Adrenal gland (tissue), 12 donors: ENCODE results near the gene C20orf144. TPM values are rescaled to one million over a fixed set of nuclear protein-coding genes. Genes with fewer than 3 reads are reported as not detected.

ENCODE experiments used
- DNase-seq, 7 donors: peaks; one replicate each; pipeline ENCODE4 v3.0.0-alpha.2; 2019 to 2020
- H3K27ac ChIP-seq, 5 donors: fragments of 200-600 bp; sonication (generic) in 4 of 5; 1 replicate in 3 of 5; 2 replicates in 2 of 5; pipeline versions ENCODE4 v1.5.1 to v1.8.0; 2016 to 2020; ENCODE audit warnings: mild to moderate bottlenecking in 1 of 5
- H3K27me3 ChIP-seq: fragments of 200-600 bp; 2 replicates; pipeline ENCODE4 v1.8.0; 2021
- H3K36me3 ChIP-seq, 2 donors: fragments of 200-600 bp; replicated peaks in 1 of 2; 1 replicate in 1 of 2; 2 replicates in 1 of 2; pipeline versions ENCODE4 v1.5.1 to v1.8.0; 2018 to 2022
- H3K4me1 ChIP-seq, 2 donors: fragments of 200-600 bp; replicated peaks in 1 of 2; 1 replicate in 1 of 2; 2 replicates in 1 of 2; pipeline versions ENCODE4 v1.5.1 to v1.8.0; 2018 to 2021
- H3K4me3 ChIP-seq, 4 donors: fragments of 200-600 bp; sonication (generic) in 3 of 4; one replicate each; pipeline ENCODE4 v1.5.1; 2016 to 2018
- H3K9me3 ChIP-seq, 3 donors: fragments of 200-600 bp; sonication (generic) in 1 of 3; replicated peaks in 1 of 3; 1 replicate in 2 of 3; 2 replicates in 1 of 3; pipeline versions ENCODE4 v1.5.1 to v1.8.0; 2016 to 2021
- CTCF ChIP-seq, 6 experiments: fragments of 450-650 bp in 4 of 6; fragments of 200-600 bp in 2 of 6; sonication (generic) in 1 of 6; IDR thresholded peaks; 1 replicate in 5 of 6; 2 replicates in 1 of 6; pipeline versions ENCODE4 v1.5.1 to v1.8.0; 2016 to 2021; ENCODE audit warnings: antibody characterized with exemption in 6 of 6, mild to moderate bottlenecking in 2 of 6, moderate library complexity in 1 of 6
- POLR2A ChIP-seq, 2 donors: fragments of 450-650 bp; IDR thresholded peaks; one replicate each; pipeline ENCODE4 v1.6.1; 2017; ENCODE audit warnings: antibody characterized with exemption in 2 of 2, mild to moderate bottlenecking in 2 of 2, moderate library complexity in 1 of 2
- WGBS, 4 donors: extraction: QIAGEN DNeasy Blood & Tissue Kit in 2 of 4; methylation state at CpG; one replicate each; pipeline versions ENCODE4 v1.1.5 to v1.1.7; 2013 to 2017; 5-methylcytosine and 5-hydroxymethylcytosine counted together
- intact Hi-C, 2 donors: fragments of 100-400 bp; cut with DNase I; formaldehyde crosslinking; loops; one replicate each; pipeline versions ENCODE4 v1.14.1 to v1.15.0; 2022 to 2023
- polyA plus RNA-seq, 3 donors: library from polyadenylated mRNA; stranded (reverse); fragments of 200-250 nt in 2 of 3; fragments of 350-450 nt in 1 of 3; fragmentation: Illumina TruSeq in 1 of 3; extraction: RNeasy Lipid Tissue Mini Kit (QIAGEN cat#74804) in 1 of 3; gene quantifications; one replicate each; pipeline ENCODE4 v1.2.3, GENCODE V29; 2013 to 2014
- total RNA-seq, 9 donors: library from RNA; depleted of rRNA in 4 of 9; stranded (reverse); fragments of >200 nt in 4 of 9; fragments of 120-200 nt in 1 of 9; fragmentation: NEBNext Ultra II Directional in 1 of 9; extraction: Animal tissue kit (Norgen Biotek cat#: 25700) in 1 of 9; gene quantifications; one replicate each; pipeline versions ENCODE4 v1.1.0 to v1.2.4, GENCODE V29; 2013 to 2023
- donor health status: healthy with polysubstance abuse.
- donor health status: Bipolar disorder and iron deficiency.
- donor health status: DM: yes; HTN: yes; CAD: no.
- donor health status: DM: no; HTN: no; CAD: no.
- donor health status: DM: no; HTN: no; CAD: no.
- donor health status: DM: yes; HTN: yes; CAD: no.

The C20orf144 gene
- total and polyA plus RNA-seq, 12 donors: 0.06 to 0.32 (median 0.14) TPM; not detected in 7

GRCh38 chr20:33672426-33673113, 10.4 kb downstream of the C20orf144 start:
- no peaks in the 10 kb centered on the region for H3K27me3 ChIP-seq
- intact Hi-C loops: no loop called here
- peaks cover 0 to 36% of the 10 kb centered on the region in 2 donors for H3K36me3 ChIP-seq
- TF ChIP-seq CTCF (IDR thresholded peaks at IDR 0.05): no peak
- DNase-seq: peak in 5 of 7 donors; percentile 45 to 70 (median 58)
- peak overlapping the region in 4 of 5 donors; percentile 89 to 97 (median 94) for H3K27ac ChIP-seq
- WGBS, 4 donors: 44 to 52% (median 45%) methylated on average over 7 to 17 of the region's 17 CpGs
- peak overlapping the region in 2 of 4 donors; percentile 55 to 97 for H3K4me3 ChIP-seq
- peaks cover 41 to 50% of the 10 kb centered on the region in 2 donors for H3K4me1 ChIP-seq
- H3K9me3 ChIP-seq: no peaks in the 10 kb centered on the region

- TF ChIP-seq CTCF (IDR thresholded peaks at IDR 0.05) (no peak), POLR2A (IDR thresholded peaks at IDR 0.05) (no peak)
These were observed 10.9 kb downstream of the C20orf144 start for GRCh38 chr20:33673114-33673409.

GRCh38 chr20:33673410-33674293, 11.5 kb downstream of the C20orf144 start:
- TF ChIP-seq CTCF (IDR thresholded peaks at IDR 0.05) (no peak), POLR2A (IDR thresholded peaks at IDR 0.05) (no peak)
- DNase-seq: peak in 3 of 7 donors; percentile 39 to 47 (median 40)
- Histone ChIP-seq H3K4me1 (peaks cover 34 to 44% of the 10 kb centered on the region in 2 donors), H3K4me3 (peak overlapping the region; percentile 11 to 97 (median 52)), H3K27me3 (no peaks in the 10 kb centered on the region), H3K36me3 (peaks cover 0 to 33% of the 10 kb centered on the region in 2 donors), H3K27ac (peak overlapping the region; percentile 41 to 97 (median 91)), H3K9me3 (no peaks in the 10 kb centered on the region)
- intact Hi-C loops: no loop called here
- 6 to 31% (median 12%) methylated on average over 11 to 29 of the region's 29 CpGs for WGBS, 4 donors

More at GRCh38 chr20:33673114-33673409, 10.9 kb downstream of the C20orf144 start:
- Histone ChIP-seq H3K4me3 (peak overlapping the region in 2 of 4 donors; percentile 55 to 97), H3K36me3 (peaks cover 0 to 36% of the 10 kb centered on the region in 2 donors), H3K27me3 (no peaks in the 10 kb centered on the region), H3K9me3 (no peaks in the 10 kb centered on the region), H3K4me1 (peaks cover 36 to 47% of the 10 kb centered on the region in 2 donors), H3K27ac (peak overlapping the region; percentile 41 to 97 (median 91))
- intact Hi-C loops: no loop called here
- 38 to 58% (median 47%) methylated on average over 3 to 4 of the region's 4 CpGs for WGBS, 4 donors
- peak in 1 of 7 donors; percentile 25 for DNase-seq
